ENCODE results near the gene ACTL10. TPM values are rescaled to one million over a fixed set of nuclear protein-coding genes. Genes with fewer than 3 reads are reported as not detected.

ACTL10 gene
- polyA plus RNA-seq, 2 of the 4 experiments (the other 2 are of a cell fraction): not detected

- ChIA-PET CTCF (interaction anchor here (0.6 to 1.3 kb wide), 5 partner anchors 10 to 390 kb away, joined by 3 to 4 read pairs (median 3); partner anchors contain the start of gene C20orf144), POLR2A (no interaction called here)
- peaks cover 18% of the 10 kb centered on the region for H3K4me1 ChIP-seq
- WGBS (ENCODE audit: missing lambda C conversion rate): 93% methylated on average over 15 of the region's 15 CpGs
- TF ChIP-seq MAFK (IDR thresholded peaks at IDR 0.05; ENCODE audit: partially characterized antibody) (peak; percentile 22), PHF8 (IDR thresholded peaks at IDR 0.05; ENCODE audit: borderline replicate concordance, low read depth) (no peak)
- no peak overlapping the region for H3K4me3 ChIP-seq
- ATAC-seq (no peak), FAIRE-seq (no peak), DNase-seq (ENCODE audit: low read depth in 1 of 2, low spot score in 1 of 2) (no peak)
- no peaks in the 10 kb centered on the region for H3K9me3 ChIP-seq
- no peak overlapping the region for H3K4me2 ChIP-seq
- no peak overlapping the region for H3K27ac ChIP-seq
Observed at GRCh38 chr20:33677991-33678702, 11.4 kb downstream of the ACTL10 start.

- peaks cover 21% of the 10 kb centered on the region for H3K4me1 ChIP-seq
- ChIA-PET POLR2A (interaction anchor here (1.4 kb wide), 1 partner anchor 52 kb away, joined by 4 read pairs; the partner anchor contains the start of gene ZNF341), CTCF (interaction anchor here (0.6 to 2.0 kb wide), 9 partner anchors 9 to 222 kb away, joined by 3 to 5 read pairs (median 4); no protein-coding TSS in a partner anchor)
- H3K4me3 ChIP-seq: no peak overlapping the region
- H3K4me2 ChIP-seq: no peak overlapping the region
- DNase-seq (ENCODE audit: low read depth in 1 of 2, low spot score in 1 of 2): no peak
- no peak overlapping the region for H3K27ac ChIP-seq
- WGBS (ENCODE audit: missing lambda C conversion rate): 91% methylated on average over 19 of the region's 20 CpGs
- H3K9me3 ChIP-seq: no peaks in the 10 kb centered on the region
- ATAC-seq: no peak
- TF ChIP-seq RNF2 (IDR thresholded peaks at IDR 0.05; ENCODE audit: borderline replicate concordance, low read depth): no peak
- TF ChIP-seq BCL3 (IDR thresholded peaks at IDR 0.05): no peak
- no peak for TF ChIP-seq POLR2AphosphoS2 (conservative IDR thresholded peaks at IDR 0.05; ENCODE audit: low read length)
- no peak for TF ChIP-seq JUNB (IDR thresholded peaks at IDR 0.05)
- TF ChIP-seq CHD4 (IDR thresholded peaks at IDR 0.05; ENCODE audit: borderline replicate concordance): no peak
- no peak for TF ChIP-seq ZSCAN20 (CRISPR knock-in tag; IDR thresholded peaks at IDR 0.05)
- no peak for TF ChIP-seq CBX2 (IDR thresholded peaks at IDR 0.05; ENCODE audit: borderline replicate concordance, low read depth)
- TF ChIP-seq GATA3 (IDR thresholded peaks at IDR 0.05; ENCODE audit: borderline replicate concordance): no peak
- TF ChIP-seq FOXS1 (CRISPR knock-in tag; IDR thresholded peaks at IDR 0.05): no peak
- no peak for TF ChIP-seq CEBPB (IDR thresholded peaks at IDR 0.05)
- TF ChIP-seq TFCP2L1 (CRISPR knock-in tag; IDR thresholded peaks at IDR 0.05): no peak
- FAIRE-seq: no peak
Observed at GRCh38 chr20:33679758-33680485, 13.2 kb downstream of the ACTL10 start.

- POLR2A ChIA-PET: no interaction called here
Observed at GRCh38 chr20:33680686-33681085, 13.9 kb downstream of the ACTL10 start.

More at GRCh38 chr20:33680686-33681085, 13.9 kb downstream of the ACTL10 start:
- no peak for FAIRE-seq
- WGBS (ENCODE audit: missing lambda C conversion rate): 91% methylated on average over 2 of the region's 2 CpGs
- Histone ChIP-seq H3K4me3 (no peak overlapping the region), H3K4me2 (no peak overlapping the region), H3K9me3 (no peaks in the 10 kb centered on the region), H3K27ac (no peak overlapping the region), H3K4me1 (peaks cover 20% of the 10 kb centered on the region)
- CTCF ChIA-PET: interaction anchor here (0.6 to 2.0 kb wide), 5 partner anchors 9 to 123 kb away, joined by 3 to 4 read pairs (median 3); no protein-coding TSS in a partner anchor
- TF ChIP-seq USF2 (IDR thresholded peaks at IDR 0.05) (no peak), EHF (CRISPR knock-in tag; IDR thresholded peaks at IDR 0.05) (no peak), ZC3H11A (IDR thresholded peaks at IDR 0.05) (no peak), KDM1A (IDR thresholded peaks at IDR 0.05; ENCODE audit: low read depth) (no peak), MAFK (IDR thresholded peaks at IDR 0.05; ENCODE audit: partially characterized antibody) (no peak), BHLHE40 (IDR thresholded peaks at IDR 0.05; ENCODE audit: low read depth, low read length) (no peak), HOXB5 (CRISPR knock-in tag; IDR thresholded peaks at IDR 0.05) (no peak), ELK1 (IDR thresholded peaks at IDR 0.05; ENCODE audit: low read depth, low read length) (no peak)
- DNase-seq (ENCODE audit: low read depth in 1 of 2, low spot score in 1 of 2): no peak
- ATAC-seq: no peak

Data from A549 (cell line).